ENCODE results near the gene NPBWR2.

- TF ChIP-seq CTCF (conservative IDR thresholded peaks at IDR 0.05) (no peak), ZFX (IDR thresholded peaks at IDR 0.05) (no peak)
Measured at GRCh38 chr20:64119681-64120341, 12.4 kb upstream of the NPBWR2 start.
